ENCODE results near the gene CDKN2B-AS1.
"Not testable (repeated sequence)": the region's sequence is repeated elsewhere in the genome, so short reads cannot be mapped to it uniquely, and the experiment has no call there.

CDKN2B-AS1 gene

GRCh38 chr9:22044583-22044982 lies 50.0 kb downstream of the CDKN2B-AS1 start:
- DNase-seq (ENCODE audit: low read depth): no peak

- no peak for DNase-seq (ENCODE audit: low read depth)
Observed at GRCh38 chr9:22045423-22045822, 50.8 kb downstream of the CDKN2B-AS1 start.

- DNase-seq (ENCODE audit: low read depth): no peak
Observed at GRCh38 chr9:22046243-22046885, 51.8 kb downstream of the CDKN2B-AS1 start.

GRCh38 chr9:22047596-22047995 lies 53.0 kb downstream of the CDKN2B-AS1 start:
- DNase-seq (ENCODE audit: low read depth): no peak

- no peak for DNase-seq (ENCODE audit: low read depth)
Observed at GRCh38 chr9:22049411-22049810, 54.8 kb downstream of the CDKN2B-AS1 start.

- no peak for DNase-seq (ENCODE audit: low read depth)
Observed at GRCh38 chr9:22050924-22051323, 56.3 kb downstream of the CDKN2B-AS1 start.

GRCh38 chr9:22052376-22052945 lies 57.9 kb downstream of the CDKN2B-AS1 start:
- peak; percentile 4 for DNase-seq (ENCODE audit: low read depth)

GRCh38 chr9:22053178-22053577 lies 58.6 kb downstream of the CDKN2B-AS1 start:
- no peak for DNase-seq (ENCODE audit: low read depth)

- no peak for DNase-seq (ENCODE audit: low read depth)
Observed at GRCh38 chr9:22054076-22054475, 59.5 kb downstream of the CDKN2B-AS1 start.

GRCh38 chr9:22054529-22054928 lies 59.9 kb downstream of the CDKN2B-AS1 start:
- DNase-seq (ENCODE audit: low read depth): no peak

- DNase-seq (ENCODE audit: low read depth): no peak
Observed at GRCh38 chr9:22055090-22055489, 60.5 kb downstream of the CDKN2B-AS1 start.

- no peak for DNase-seq (ENCODE audit: low read depth)
Observed at GRCh38 chr9:22056402-22056801, 61.8 kb downstream of the CDKN2B-AS1 start.

- DNase-seq (ENCODE audit: low read depth): not testable (repeated sequence)
Observed at GRCh38 chr9:22057972-22058371, 63.4 kb downstream of the CDKN2B-AS1 start.

GRCh38 chr9:22060831-22061383 lies 66.3 kb downstream of the CDKN2B-AS1 start:
- DNase-seq (ENCODE audit: low read depth): no peak

GRCh38 chr9:22064957-22065356 lies 70.4 kb downstream of the CDKN2B-AS1 start:
- no peak for DNase-seq (ENCODE audit: low read depth)

- no peak for DNase-seq (ENCODE audit: low read depth)
Observed at GRCh38 chr9:22065431-22066200, 71.0 kb downstream of the CDKN2B-AS1 start.

- DNase-seq (ENCODE audit: low read depth): no peak
Observed at GRCh38 chr9:22067196-22067595, 72.6 kb downstream of the CDKN2B-AS1 start.

GRCh38 chr9:22068369-22068768 lies 73.8 kb downstream of the CDKN2B-AS1 start:
- DNase-seq (ENCODE audit: low read depth): no peak

- DNase-seq (ENCODE audit: low read depth): no peak
Observed at GRCh38 chr9:22073349-22073748, 78.8 kb downstream of the CDKN2B-AS1 start.

GRCh38 chr9:22078081-22078480 lies 83.5 kb downstream of the CDKN2B-AS1 start:
- DNase-seq (ENCODE audit: low read depth): no peak

- DNase-seq (ENCODE audit: low read depth): peak; percentile 35
Observed at GRCh38 chr9:22079873-22080341, 85.3 kb downstream of the CDKN2B-AS1 start.

- no peak for DNase-seq (ENCODE audit: low read depth)
Observed at GRCh38 chr9:22084336-22085035, 89.9 kb downstream of the CDKN2B-AS1 start.
